Measurements from ENCODE around the gene RPP38. TPM values are rescaled to one million over a fixed set of nuclear protein-coding genes. Genes with fewer than 3 reads are reported as not detected.

RPP38 gene
- total RNA-seq, 2 experiments from 2014 or later, result 15.1 to 21.6 TPM

GRCh38 chr10:15141136-15142054 is 44.2 kb downstream of the RPP38 start:
- Histone ChIP-seq H3K9me3 (ENCODE audit: low read length) (no peaks in the 10 kb centered on the region), H3K9me2 (ENCODE audit: insufficient read depth, low read length) (no peaks in the 10 kb centered on the region), H3K4me3 (ENCODE audit: low read depth, low read length, poor library complexity, severe bottlenecking) (no peak overlapping the region), H3K27ac (ENCODE audit: low read depth, low read length, poor library complexity, severe bottlenecking) (no peak overlapping the region), H3K36me3 (ENCODE audit: insufficient read depth, low read length) (no peaks in the 10 kb centered on the region), H3K4me1 (ENCODE audit: insufficient read depth, low read length, poor library complexity, severe bottlenecking) (no peaks in the 10 kb centered on the region), H4K20me1 (ENCODE audit: insufficient read depth, low read length) (no peaks in the 10 kb centered on the region), H3K79me2 (ENCODE audit: insufficient read depth, low read depth, low read length) (no peaks in the 10 kb centered on the region), H3K4me2 (ENCODE audit: low read length) (no peak overlapping the region), H2AFZ (ENCODE audit: low read length) (no peak overlapping the region)
- BruUV-seq (replicated peaks), result no TSS peak
- POLR2A ChIA-PET, result interaction anchor here (0.6 kb wide), 1 partner anchor 23 kb away, joined by 6 read pairs; no protein-coding TSS in a partner anchor
- no peak for DNase-seq (ENCODE audit: low spot score)
- CTCF ChIA-PET (ENCODE audit: unreplicated experiment), result no interaction called here
- intact Hi-C loops (cut with micrococcal nuclease; ENCODE audit: unreplicated experiment), result no loop called here
- no peak for TF ChIP-seq CTCF (conservative IDR thresholded peaks at IDR 0.05; ENCODE audit: low read length)
- no peak for TF ChIP-seq EZH2phosphoT487 (IDR thresholded peaks at IDR 0.05; ENCODE audit: borderline replicate concordance, low read depth, low read length)

GRCh38 chr10:15144788-15145187 is 47.6 kb downstream of the RPP38 start:
- H4K20me1 ChIP-seq (ENCODE audit: insufficient read depth, low read length), result no peaks in the 10 kb centered on the region
- H3K4me1 ChIP-seq (ENCODE audit: insufficient read depth, low read length, poor library complexity, severe bottlenecking), result no peaks in the 10 kb centered on the region
- no peak overlapping the region for H3K27ac ChIP-seq (ENCODE audit: low read depth, low read length, poor library complexity, severe bottlenecking)
- H3K9me3 ChIP-seq (ENCODE audit: low read length), result no peaks in the 10 kb centered on the region
- POLR2A ChIA-PET, result interaction anchor here (0.6 kb wide), 1 partner anchor 1025 kb away, joined by 3 read pairs; no protein-coding TSS in a partner anchor
- H3K4me2 ChIP-seq (ENCODE audit: low read length), result no peak overlapping the region
- no peak overlapping the region for H3K4me3 ChIP-seq (ENCODE audit: low read depth, low read length, poor library complexity, severe bottlenecking)
- H3K9me2 ChIP-seq (ENCODE audit: insufficient read depth, low read length), result no peaks in the 10 kb centered on the region
- intact Hi-C loops (cut with micrococcal nuclease; ENCODE audit: unreplicated experiment), result no loop called here
- no peak for DNase-seq (ENCODE audit: low spot score)
- no peak overlapping the region for H2AFZ ChIP-seq (ENCODE audit: low read length)
- CTCF ChIA-PET (ENCODE audit: unreplicated experiment), result no interaction called here
- no peaks in the 10 kb centered on the region for H3K36me3 ChIP-seq (ENCODE audit: insufficient read depth, low read length)
- no peaks in the 10 kb centered on the region for H3K79me2 ChIP-seq (ENCODE audit: insufficient read depth, low read depth, low read length)
- no peak for TF ChIP-seq CTCF (conservative IDR thresholded peaks at IDR 0.05; ENCODE audit: low read length)
- no peak for TF ChIP-seq EZH2phosphoT487 (IDR thresholded peaks at IDR 0.05; ENCODE audit: borderline replicate concordance, low read depth, low read length)
- no TSS peak for BruUV-seq (replicated peaks)

- Histone ChIP-seq H3K27ac (ENCODE audit: low read depth, low read length, poor library complexity, severe bottlenecking) (no peak overlapping the region), H4K20me1 (ENCODE audit: insufficient read depth, low read length) (no peaks in the 10 kb centered on the region), H3K4me3 (ENCODE audit: low read depth, low read length, poor library complexity, severe bottlenecking) (no peak overlapping the region), H3K9me3 (ENCODE audit: low read length) (no peaks in the 10 kb centered on the region), H3K4me2 (ENCODE audit: low read length) (no peak overlapping the region), H3K4me1 (ENCODE audit: insufficient read depth, low read length, poor library complexity, severe bottlenecking) (no peaks in the 10 kb centered on the region), H3K9me2 (ENCODE audit: insufficient read depth, low read length) (no peaks in the 10 kb centered on the region), H3K36me3 (ENCODE audit: insufficient read depth, low read length) (no peaks in the 10 kb centered on the region), H2AFZ (ENCODE audit: low read length) (no peak overlapping the region), H3K79me2 (ENCODE audit: insufficient read depth, low read depth, low read length) (no peaks in the 10 kb centered on the region)
- TF ChIP-seq CTCF (conservative IDR thresholded peaks at IDR 0.05; ENCODE audit: low read length) (no peak), EZH2phosphoT487 (IDR thresholded peaks at IDR 0.05; ENCODE audit: borderline replicate concordance, low read depth, low read length) (no peak)
- POLR2A ChIA-PET, result interaction anchor here (0.6 kb wide), 1 partner anchor 794 kb away, joined by 3 read pairs; no protein-coding TSS in a partner anchor
- DNase-seq (ENCODE audit: low spot score), result no peak
- intact Hi-C loops (cut with micrococcal nuclease; ENCODE audit: unreplicated experiment), result no loop called here
- BruUV-seq (replicated peaks), result no TSS peak
- CTCF ChIA-PET (ENCODE audit: unreplicated experiment), result no interaction called here
Measured at GRCh38 chr10:15146366-15146765, 49.2 kb downstream of the RPP38 start.

Data from OCI-LY7 (cell line).